ENCODE data around the gene C9orf78. TPM values are rescaled to one million over a fixed set of nuclear protein-coding genes. Genes with fewer than 3 reads are reported as not detected.

Gene C9orf78
- polyA plus RNA-seq, 3 donors, result 68.4 to 87.6 (median 81.4) TPM

- DNase-seq (ENCODE audit: extremely low read depth in 1 of 11, low read depth in 9 of 11, low spot score in 4 of 11), result no peak
Observed at GRCh38 chr9:129853614-129854013, 18.5 kb upstream of the C9orf78 start.

GRCh38 chr9:129852579-129852978 is 17.5 kb upstream of the C9orf78 start:
- DNase-seq (ENCODE audit: extremely low read depth in 1 of 11, low read depth in 9 of 11, low spot score in 4 of 11), result no peak

- DNase-seq (ENCODE audit: extremely low read depth in 1 of 11, low read depth in 9 of 11, low spot score in 4 of 11), result no peak
Observed at GRCh38 chr9:129851821-129852220, 16.7 kb upstream of the C9orf78 start.

GRCh38 chr9:129850821-129851550 is 15.9 kb upstream of the C9orf78 start:
- DNase-seq (ENCODE audit: extremely low read depth in 1 of 11, low read depth in 9 of 11, low spot score in 4 of 11), result no peak

GRCh38 chr9:129849901-129850300 is 14.8 kb upstream of the C9orf78 start:
- no peak for DNase-seq (ENCODE audit: extremely low read depth in 1 of 11, low read depth in 9 of 11, low spot score in 4 of 11)

- DNase-seq (ENCODE audit: extremely low read depth in 1 of 11, low read depth in 9 of 11, low spot score in 4 of 11), result no peak
Observed at GRCh38 chr9:129848712-129849441, 13.8 kb upstream of the C9orf78 start.

GRCh38 chr9:129845373-129845772 is 10.3 kb upstream of the C9orf78 start:
- DNase-seq (ENCODE audit: extremely low read depth in 1 of 11, low read depth in 9 of 11, low spot score in 4 of 11), result no peak

- no peak for DNase-seq (ENCODE audit: extremely low read depth in 1 of 11, low read depth in 9 of 11, low spot score in 4 of 11)
Observed at GRCh38 chr9:129841071-129841470, 6.0 kb upstream of the C9orf78 start.

GRCh38 chr9:129840034-129840433 is 5.0 kb upstream of the C9orf78 start:
- no peak for DNase-seq (ENCODE audit: extremely low read depth in 1 of 11, low read depth in 9 of 11, low spot score in 4 of 11)

GRCh38 chr9:129839324-129840023 is 4.4 kb upstream of the C9orf78 start:
- no peak for DNase-seq (ENCODE audit: extremely low read depth in 1 of 11, low read depth in 9 of 11, low spot score in 4 of 11)

- DNase-seq (ENCODE audit: extremely low read depth in 1 of 11, low read depth in 9 of 11, low spot score in 4 of 11), result no peak
Observed at GRCh38 chr9:129838707-129839259, 3.7 kb upstream of the C9orf78 start.

- no peak for DNase-seq (ENCODE audit: extremely low read depth in 1 of 11, low read depth in 9 of 11, low spot score in 4 of 11)
Observed at GRCh38 chr9:129836311-129837007, 1.4 kb upstream of the C9orf78 start.

- no peak for DNase-seq (ENCODE audit: extremely low read depth in 1 of 11, low read depth in 9 of 11, low spot score in 4 of 11)
Observed at GRCh38 chr9:129835860-129836223, 767 bp upstream of the C9orf78 start.

- DNase-seq (ENCODE audit: extremely low read depth in 1 of 11, low read depth in 9 of 11, low spot score in 4 of 11), result no peak
Observed at GRCh38 chr9:129834489-129835127, 467 bp downstream of the C9orf78 start.

GRCh38 chr9:129832982-129833381 is 2.1 kb downstream of the C9orf78 start:
- DNase-seq (ENCODE audit: extremely low read depth in 1 of 11, low read depth in 9 of 11, low spot score in 4 of 11), result no peak

GRCh38 chr9:129828969-129829368 is 6.1 kb downstream of the C9orf78 start:
- DNase-seq (ENCODE audit: extremely low read depth in 1 of 11, low read depth in 9 of 11, low spot score in 4 of 11), result no peak

- no peak for DNase-seq (ENCODE audit: extremely low read depth in 1 of 11, low read depth in 9 of 11, low spot score in 4 of 11)
Observed at GRCh38 chr9:129828051-129828450, 7.0 kb downstream of the C9orf78 start.

- no peak for DNase-seq (ENCODE audit: extremely low read depth in 1 of 11, low read depth in 9 of 11, low spot score in 4 of 11)
Observed at GRCh38 chr9:129826759-129827158, 8.3 kb downstream of the C9orf78 start.

GRCh38 chr9:129826344-129826743 is 8.7 kb downstream of the C9orf78 start:
- no peak for DNase-seq (ENCODE audit: extremely low read depth in 1 of 11, low read depth in 9 of 11, low spot score in 4 of 11)

Data from renal cortex interstitium (tissue), 11 donors.